ENCODE data around the gene MOSPD2.

GRCh38 chrX:14930663-14931062 lies 57.4 kb downstream of the MOSPD2 start:
- TF ChIP-seq CTCF (IDR thresholded peaks at IDR 0.05) (no peak), POLR2AphosphoS5 (IDR thresholded peaks at IDR 0.05; ENCODE audit: insufficient read depth in 1 of 2, low read depth in 1 of 2) (no peak), POLR2A (IDR thresholded peaks at IDR 0.05) (no peak)

All from vagina (tissue), 2 donors.